ENCODE results near the gene MAP3K7CL. TPM values are rescaled to one million over a fixed set of nuclear protein-coding genes. Genes with fewer than 3 reads are reported as not detected.

Gene MAP3K7CL
- total RNA-seq, 4 donors from 2014 or later = 4.0 to 9.8 (median 9.3) TPM; not detected in 1

- TF ChIP-seq EP300 (IDR thresholded peaks at IDR 0.05; ENCODE audit: low read depth) (no peak), POLR2AphosphoS5 (IDR thresholded peaks at IDR 0.05) (no peak), CTCF (IDR thresholded peaks at IDR 0.05) (no peak), POLR2A (IDR thresholded peaks at IDR 0.05) (no peak)
- Histone ChIP-seq H3K27me3 (no peaks in the 10 kb centered on the region), H3K36me3 (no peaks in the 10 kb centered on the region), H3K27ac (no peak overlapping the region), H3K9me3 (no peaks in the 10 kb centered on the region), H3K4me1 (peaks cover 5 to 73% (median 35%) of the 10 kb centered on the region in 4 donors), H3K4me3 (no peak overlapping the region)
- intact Hi-C loops (cut with DNase I; ENCODE audit: low total_unique reads) (no loop called here), in situ Hi-C loops (cut with MboI; ENCODE audit: low pct_ligation_motif_present in 1 of 4, low pct_unique_long_range_greater_than_20kb in 1 of 4, low sequenced_read_pairs in 3 of 4) (no loop called here)
- WGBS, 2 donors (ENCODE audit: low coverage in 1 of 2) = 60 to 81% methylated on average over 1 of the region's 1 CpG
- no peak for DNase-seq
These were observed 49.1 kb downstream of the MAP3K7CL start for GRCh38 chr21:29179503-29179902.

GRCh38 chr21:29181799-29182470 lies 51.5 kb downstream of the MAP3K7CL start:
- H3K36me3 ChIP-seq = no peaks in the 10 kb centered on the region
- peak overlapping the region; percentile 74 to 84 (median 84) for H3K27ac ChIP-seq
- no peaks in the 10 kb centered on the region for H3K9me3 ChIP-seq
- TF ChIP-seq CTCF (IDR thresholded peaks at IDR 0.05) (no peak), POLR2A (IDR thresholded peaks at IDR 0.05) (no peak), POLR2AphosphoS5 (IDR thresholded peaks at IDR 0.05) (peak; percentile 37 to 59 (median 42)), EP300 (IDR thresholded peaks at IDR 0.05; ENCODE audit: low read depth) (no peak)
- peaks cover 5 to 54% (median 27%) of the 10 kb centered on the region in 4 donors for H3K4me1 ChIP-seq
- DNase-seq = peak; percentile 48
- in situ Hi-C loops (cut with MboI; ENCODE audit: low pct_ligation_motif_present in 1 of 4, low pct_unique_long_range_greater_than_20kb in 1 of 4, low sequenced_read_pairs in 3 of 4) (no loop called here), intact Hi-C loops (cut with DNase I; ENCODE audit: low total_unique reads) (no loop called here)
- H3K4me3 ChIP-seq = peak overlapping the region; percentile 2 to 28 (median 10)
- WGBS, 2 donors (ENCODE audit: low coverage in 1 of 2) = 16 to 23% methylated on average over 9 of the region's 9 CpGs
- no peaks in the 10 kb centered on the region for H3K27me3 ChIP-seq

- Histone ChIP-seq H3K27ac (peak overlapping the region; percentile 74 to 84 (median 84)), H3K36me3 (no peaks in the 10 kb centered on the region), H3K4me3 (peak overlapping the region in 1 of 4 donors; percentile 16), H3K9me3 (no peaks in the 10 kb centered on the region), H3K4me1 (peaks cover 5 to 47% (median 23%) of the 10 kb centered on the region in 4 donors), H3K27me3 (no peaks in the 10 kb centered on the region)
- intact Hi-C loops (cut with DNase I; ENCODE audit: low total_unique reads) = no loop called here
- in situ Hi-C loops (cut with MboI; ENCODE audit: low pct_ligation_motif_present in 1 of 4, low pct_unique_long_range_greater_than_20kb in 1 of 4, low sequenced_read_pairs in 3 of 4) = no loop called here
- TF ChIP-seq POLR2AphosphoS5 (IDR thresholded peaks at IDR 0.05) (no peak), POLR2A (IDR thresholded peaks at IDR 0.05) (no peak), CTCF (IDR thresholded peaks at IDR 0.05) (no peak), EP300 (IDR thresholded peaks at IDR 0.05; ENCODE audit: low read depth) (no peak)
- WGBS, 2 donors (ENCODE audit: low coverage in 1 of 2) = 30% methylated on average over 4 of the region's 4 CpGs
- no peak for DNase-seq
These were observed 52.2 kb downstream of the MAP3K7CL start for GRCh38 chr21:29182691-29183092.

GRCh38 chr21:29184037-29184436 lies 53.6 kb downstream of the MAP3K7CL start:
- WGBS, 2 donors (ENCODE audit: low coverage in 1 of 2) = 46 to 56% methylated on average over 1 of the region's 1 CpG
- intact Hi-C loops (cut with DNase I; ENCODE audit: low total_unique reads) = no loop called here
- no peak for DNase-seq

More at GRCh38 chr21:29184037-29184436, 53.6 kb downstream of the MAP3K7CL start:
- in situ Hi-C loops (cut with MboI; ENCODE audit: low pct_ligation_motif_present in 1 of 4, low pct_unique_long_range_greater_than_20kb in 1 of 4, low sequenced_read_pairs in 3 of 4) = no loop called here
- H3K9me3 ChIP-seq = no peaks in the 10 kb centered on the region
- no peaks in the 10 kb centered on the region for H3K27me3 ChIP-seq
- H3K36me3 ChIP-seq = no peaks in the 10 kb centered on the region
- no peak overlapping the region for H3K4me3 ChIP-seq
- peak overlapping the region in 2 of 4 donors; percentile 74 to 84 for H3K27ac ChIP-seq
- TF ChIP-seq CTCF (IDR thresholded peaks at IDR 0.05) (no peak), POLR2A (IDR thresholded peaks at IDR 0.05) (no peak), POLR2AphosphoS5 (IDR thresholded peaks at IDR 0.05) (no peak), EP300 (IDR thresholded peaks at IDR 0.05; ENCODE audit: low read depth) (no peak)
- peaks cover 5 to 39% (median 19%) of the 10 kb centered on the region in 4 donors for H3K4me1 ChIP-seq

Measured in transverse colon (tissue), 4 donors.